NCI-H82 (cell line): ENCODE measurements around the gene WNT3.
"Not testable (repeated sequence)": the region's sequence is repeated elsewhere in the genome, so short reads cannot be mapped to it uniquely, and the experiment has no call there.

Experiments
- DNase-seq: peaks from one replicate; lab custom pipeline; 2025; lab: John Stamatoyannopoulos, UW

Gene WNT3

GRCh38 chr17:46764709-46765401, 53.6 kb downstream of the WNT3 start:
- no peak for DNase-seq

- no peak for DNase-seq
Measured at GRCh38 chr17:46764000-46764708, 54.3 kb downstream of the WNT3 start.

GRCh38 chr17:46763416-46763815, 55.1 kb downstream of the WNT3 start:
- no peak for DNase-seq

- DNase-seq, result no peak
Measured at GRCh38 chr17:46759141-46759540, 59.4 kb downstream of the WNT3 start.

- DNase-seq, result no peak
Measured at GRCh38 chr17:46758614-46759013, 59.9 kb downstream of the WNT3 start.

GRCh38 chr17:46757588-46757987, 60.9 kb downstream of the WNT3 start:
- not testable (repeated sequence) for DNase-seq

GRCh38 chr17:46756861-46757260, 61.6 kb downstream of the WNT3 start:
- DNase-seq, result no peak

GRCh38 chr17:46756081-46756735, 62.3 kb downstream of the WNT3 start:
- no peak for DNase-seq

GRCh38 chr17:46753776-46754175, 64.7 kb downstream of the WNT3 start:
- DNase-seq, result no peak

- no peak for DNase-seq
Measured at GRCh38 chr17:46751425-46751824, 67.1 kb downstream of the WNT3 start.

GRCh38 chr17:46745376-46745775, 73.1 kb downstream of the WNT3 start:
- DNase-seq, result no peak

- no peak for DNase-seq
Measured at GRCh38 chr17:46744441-46744840, 74.1 kb downstream of the WNT3 start.

GRCh38 chr17:46742565-46743270, 75.8 kb downstream of the WNT3 start:
- peak; percentile 28 for DNase-seq

GRCh38 chr17:46741122-46741730, 77.3 kb downstream of the WNT3 start:
- no peak for DNase-seq

GRCh38 chr17:46739982-46740381, 78.5 kb downstream of the WNT3 start:
- DNase-seq, result no peak

- DNase-seq, result no peak
Measured at GRCh38 chr17:46738544-46738943, 79.9 kb downstream of the WNT3 start.

GRCh38 chr17:46737326-46737725, 81.2 kb downstream of the WNT3 start:
- DNase-seq, result no peak

- no peak for DNase-seq
Measured at GRCh38 chr17:46736100-46736499, 82.4 kb downstream of the WNT3 start.

- DNase-seq, result no peak
Measured at GRCh38 chr17:46733837-46734475, 84.5 kb downstream of the WNT3 start.

- DNase-seq, result peak; percentile 11
Measured at GRCh38 chr17:46732754-46733398, 85.6 kb downstream of the WNT3 start.

GRCh38 chr17:46732160-46732559, 86.3 kb downstream of the WNT3 start:
- DNase-seq, result peak; percentile 66
